Smooth muscle cell (in vitro differentiated cells): ENCODE data around the gene FCF1. TPM values are rescaled to one million over a fixed set of nuclear protein-coding genes. Genes with fewer than 3 reads are reported as not detected.

Source experiments
- DNase-seq: peaks from one replicate; lab custom pipeline; 2025; ENCODE audit not compliant: unreplicated experiment; lab: John Stamatoyannopoulos, UW
- H2AFZ ChIP-seq: fragments of 200-600 bp; sonication (generic); 2 replicates; pipeline ENCODE4 v1.6.0; 2016; ENCODE audit warnings: antibody characterized with exemption, low read depth, mild to moderate bottlenecking
- H3F3A ChIP-seq: fragments of 200-600 bp; sonication (generic); 2 replicates; pipeline ENCODE4 v1.6.0; 2017; ENCODE audit warnings: antibody characterized with exemption, low read depth
- H3K27ac ChIP-seq: fragments of 200-600 bp; sonication (generic); 2 replicates; pipeline ENCODE4 v1.5.1; 2016; ENCODE audit warnings: low read depth, mild to moderate bottlenecking
- H3K27me3 ChIP-seq: fragments of 200-600 bp; sonication (generic); 2 replicates; pipeline ENCODE4 v1.6.1; 2016; ENCODE audit warnings: low read depth, mild to moderate bottlenecking
- H3K36me3 ChIP-seq: fragments of 200-600 bp; sonication (generic); 2 replicates; pipeline ENCODE4 v1.5.1; 2016; ENCODE audit warnings: low read depth
- H3K4me1 ChIP-seq: fragments of 200-600 bp; sonication (generic); 2 replicates; pipeline ENCODE4 v1.5.1; 2016; ENCODE audit warnings: low read depth
- H3K4me2 ChIP-seq: fragments of 200-600 bp; sonication (generic); 2 replicates; pipeline ENCODE4 v1.6.0; 2016; ENCODE audit warnings: mild to moderate bottlenecking
- H3K4me3 ChIP-seq: fragments of 200-600 bp; sonication (generic); 2 replicates; pipeline ENCODE4 v1.5.1; 2016; ENCODE audit warnings: mild to moderate bottlenecking
- H3K79me2 ChIP-seq: fragments of 200-600 bp; sonication (generic); 2 replicates; pipeline ENCODE4 v1.6.0; 2016; ENCODE audit warnings: low read depth, mild to moderate bottlenecking
- H3K9ac ChIP-seq: fragments of 200-600 bp; sonication (generic); 2 replicates; pipeline ENCODE4 v1.6.0; 2016; ENCODE audit warnings: low read depth
- H3K9me3 ChIP-seq: fragments of 200-600 bp; sonication (generic); replicated peaks from 2 replicates; pipeline ENCODE4 v1.5.1; 2016; ENCODE audit warnings: low read depth
- H4K20me1 ChIP-seq: fragments of 200-600 bp; sonication (generic); 2 replicates; pipeline ENCODE4 v1.6.0; 2016; ENCODE audit warnings: low read depth
- CTCF ChIP-seq: fragments of 200-600 bp; sonication (generic); IDR thresholded peaks from 2 replicates; pipeline ENCODE4 v1.5.1; 2017; ENCODE audit warnings: borderline replicate concordance, mild to moderate bottlenecking, antibody characterized with exemption; ENCODE audit not compliant: insufficient read depth, poor library complexity, severe bottlenecking
- whole genome bisulfite sequencing: methylation state at CpG from one replicate; pipeline ENCODE4 v1.1.7; 2016; ENCODE audit warnings: low lambda C conversion rate; 5-methylcytosine and 5-hydroxymethylcytosine counted together
- polyA plus RNA-seq: library from polyadenylated mRNA; unstranded; fragments of >200 nt; fragmentation: Nextera tagmentation; extraction: Ambion mirVana; gene quantifications from 2 replicates; pipeline ENCODE4 v1.2.1, GENCODE V29; 2016
- total RNA-seq: library from RNA; depleted of rRNA; stranded (reverse); fragments of >200 nt; gene quantifications from 2 replicates; pipeline ENCODE4 v1.2.3, GENCODE V29; 2014

The FCF1 gene
- total and polyA plus RNA-seq, 2 experiments from 2014 or later: 14.6 to 36.2 TPM

DNA sequence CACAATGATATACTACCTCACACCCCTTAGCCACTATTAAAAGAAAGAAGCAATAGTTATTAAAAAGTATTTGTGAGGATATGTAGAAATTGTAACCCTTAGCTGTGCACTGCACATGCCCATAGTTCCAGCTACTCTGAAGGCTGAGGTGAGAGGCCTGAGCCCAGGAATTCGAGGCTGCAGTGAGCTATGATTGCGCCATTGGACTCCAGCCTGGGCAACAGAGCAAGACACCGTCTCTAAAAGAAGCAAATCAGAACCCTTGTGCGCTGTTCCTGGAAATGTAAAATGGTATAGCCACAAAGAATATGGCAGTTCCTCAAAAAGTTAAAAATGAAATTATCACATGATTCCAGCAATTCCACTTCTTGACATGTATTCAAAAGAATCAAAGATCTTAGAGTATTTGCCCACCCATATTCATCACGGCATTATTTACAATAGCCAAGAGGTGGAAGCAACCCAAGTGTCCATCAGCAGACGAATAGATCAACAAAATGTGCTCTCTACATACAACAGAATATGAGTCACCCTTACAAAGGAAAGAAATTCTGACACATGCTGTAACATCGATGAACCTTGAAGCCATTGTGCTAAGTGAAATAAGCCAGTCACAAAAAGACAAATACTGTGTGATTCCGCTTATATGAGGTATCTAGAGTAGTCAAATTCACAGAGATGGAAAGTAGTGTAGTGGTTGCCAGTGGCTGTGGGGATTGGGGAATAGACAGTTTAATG, 26.5 kb downstream of the FCF1 start:
- H3K4me3 ChIP-seq: no peak overlapping the region
- no peaks in the 10 kb centered on the region for H3F3A ChIP-seq
- H3K4me2 ChIP-seq: no peak overlapping the region
- no peaks in the 10 kb centered on the region for H3K27me3 ChIP-seq
- no peak for DNase-seq
- WGBS: 95% methylated on average over 8 of the region's 8 CpGs
- H3K9ac ChIP-seq: no peak overlapping the region
- no peaks in the 10 kb centered on the region for H3K9me3 ChIP-seq
- H3K36me3 ChIP-seq: peaks cover 14% of the 10 kb centered on the region
- no peaks in the 10 kb centered on the region for H3K79me2 ChIP-seq
- no peaks in the 10 kb centered on the region for H3K4me1 ChIP-seq
- H2AFZ ChIP-seq: no peak overlapping the region
- no peak for TF ChIP-seq CTCF
- H3K27ac ChIP-seq: no peak overlapping the region
- no peaks in the 10 kb centered on the region for H4K20me1 ChIP-seq

DNA sequence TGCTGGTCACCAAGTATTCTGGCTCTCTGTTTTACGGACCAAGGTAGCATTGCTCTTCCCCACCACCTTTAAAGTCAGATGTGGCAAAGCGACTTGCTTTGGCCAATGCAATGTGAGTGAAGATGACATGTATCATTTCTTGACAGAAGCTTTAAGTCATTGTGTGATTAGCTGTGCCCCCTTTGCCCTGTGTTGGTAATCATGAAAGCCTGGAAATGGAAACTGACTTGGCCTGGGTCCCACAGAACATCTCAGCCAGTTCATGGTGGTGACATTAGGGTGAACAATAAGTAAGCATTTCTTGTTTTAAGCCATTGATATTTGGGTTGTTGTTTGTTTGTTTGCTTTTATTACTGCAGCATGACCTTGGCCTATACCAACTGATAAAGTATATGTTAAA, 34.3 kb downstream of the FCF1 start:
- Histone ChIP-seq H3K27me3 (no peaks in the 10 kb centered on the region), H3K4me3 (no peak overlapping the region), H3K27ac (no peak overlapping the region), H3K4me2 (no peak overlapping the region), H4K20me1 (no peaks in the 10 kb centered on the region), H3K9ac (no peak overlapping the region), H2AFZ (no peak overlapping the region), H3F3A (no peaks in the 10 kb centered on the region), H3K9me3 (no peaks in the 10 kb centered on the region), H3K4me1 (no peaks in the 10 kb centered on the region), H3K79me2 (no peaks in the 10 kb centered on the region), H3K36me3 (no peaks in the 10 kb centered on the region)
- no peak for DNase-seq
- 97% methylated on average over 2 of the region's 2 CpGs for WGBS
- TF ChIP-seq CTCF: no peak

GRCh38 chr14:74754157-74754556, 41.2 kb downstream of the FCF1 start:
- Histone ChIP-seq H3K36me3 (no peaks in the 10 kb centered on the region), H3K79me2 (no peaks in the 10 kb centered on the region), H3K4me1 (no peaks in the 10 kb centered on the region), H3K4me3 (no peak overlapping the region), H3K9ac (no peak overlapping the region), H3K4me2 (no peak overlapping the region), H4K20me1 (no peaks in the 10 kb centered on the region), H3F3A (no peaks in the 10 kb centered on the region), H3K9me3 (no peaks in the 10 kb centered on the region), H3K27me3 (no peaks in the 10 kb centered on the region), H3K27ac (no peak overlapping the region), H2AFZ (no peak overlapping the region)
- no peak for TF ChIP-seq CTCF
- 70% methylated on average over 2 of the region's 2 CpGs for WGBS
- no peak for DNase-seq

GRCh38 chr14:74754899-74755298, 42.0 kb downstream of the FCF1 start:
- Histone ChIP-seq H3K4me2 (no peak overlapping the region), H2AFZ (no peak overlapping the region), H3K36me3 (no peaks in the 10 kb centered on the region), H3K27ac (no peak overlapping the region), H3K79me2 (no peaks in the 10 kb centered on the region), H3K9ac (no peak overlapping the region), H3K9me3 (no peaks in the 10 kb centered on the region), H3F3A (no peaks in the 10 kb centered on the region), H3K4me3 (no peak overlapping the region), H4K20me1 (no peaks in the 10 kb centered on the region), H3K27me3 (no peaks in the 10 kb centered on the region), H3K4me1 (no peaks in the 10 kb centered on the region)
- DNase-seq: no peak
- WGBS: 87% methylated on average over 7 of the region's 7 CpGs
- TF ChIP-seq CTCF: no peak
